HG02840 (cell line): Measurements from ENCODE around the gene CCDC134.

ENCODE experiments used
- ATAC-seq: cut with Tn5 transposase; IDR thresholded peaks from one replicate; pipeline ENCODE4 v1.9.1; 2021; ENCODE audit warnings: mild to moderate bottlenecking, moderate library complexity, moderate number of reproducible peaks; ENCODE audit not compliant: unreplicated experiment, low FRiP score

The CCDC134 gene

DNA sequence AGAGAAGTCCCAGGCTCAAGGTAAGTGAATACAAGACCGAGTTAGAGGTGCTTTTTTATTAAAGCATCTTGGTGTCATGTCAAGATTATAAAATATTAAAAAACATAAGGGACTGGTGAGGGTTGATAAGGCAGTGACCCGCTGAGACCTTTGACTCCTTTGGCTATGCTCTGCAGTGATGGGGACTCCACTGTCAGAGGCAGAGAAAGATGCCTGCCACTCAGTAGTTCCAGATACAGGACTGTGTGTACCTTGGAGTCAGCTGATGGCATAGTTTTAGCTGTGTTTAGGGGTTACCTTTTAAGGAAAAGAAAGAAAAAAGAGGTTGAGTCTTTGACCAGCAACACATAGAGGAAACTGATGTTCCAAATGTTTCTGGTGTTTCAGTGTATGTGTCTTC, 73.6 kb downstream of the CCDC134 start:
- ATAC-seq = no peak

DNA sequence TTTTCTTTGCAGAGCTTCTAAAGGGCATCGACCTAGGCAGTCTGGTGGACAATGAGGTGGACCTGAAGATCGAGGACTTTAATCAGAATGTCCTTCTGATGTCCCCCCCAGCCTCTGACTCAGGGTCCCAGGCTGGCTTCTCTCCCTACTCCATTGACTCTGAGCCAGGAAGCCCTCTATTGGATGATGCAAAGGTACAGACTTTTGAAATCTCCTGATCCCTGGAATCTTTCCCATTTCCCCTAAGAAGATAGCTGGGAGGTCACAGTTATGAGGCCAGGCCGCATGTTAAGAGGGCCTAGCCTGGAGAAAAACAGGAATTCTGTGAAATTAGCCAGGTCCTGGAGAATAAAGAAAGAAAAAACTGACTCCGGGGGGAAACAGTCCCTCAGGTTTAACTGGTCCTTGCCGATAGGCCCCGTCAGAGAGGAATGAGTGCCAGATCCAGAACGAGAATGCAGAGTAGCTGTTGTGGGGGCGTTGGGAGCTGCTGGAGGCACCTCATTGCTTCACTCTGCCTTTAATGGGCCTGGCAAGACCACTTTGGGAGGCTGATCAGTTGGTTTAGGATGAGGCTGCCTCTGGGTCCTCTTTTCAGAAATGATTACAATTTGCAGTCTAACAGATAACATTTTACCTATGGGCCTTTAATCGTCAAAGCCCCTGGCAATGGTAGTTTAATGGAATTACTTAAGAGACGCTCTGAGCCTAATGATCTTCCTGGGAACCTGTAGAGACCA, 75.2 kb downstream of the CCDC134 start:
- no peak for ATAC-seq
